ENCODE measurements around the gene PRRC2B. TPM values are rescaled to one million over a fixed set of nuclear protein-coding genes. Genes with fewer than 3 reads are reported as not detected.
A peak's percentile ranks its signal among the peaks of the same experiment; 100 is the strongest.

PRRC2B gene
- total and polyA plus RNA-seq, 4 donors: 10.3 to 44.3 (median 27.0) TPM

- no peaks in the 10 kb centered on the region for H3K9me3 ChIP-seq (ENCODE audit: control insufficient read depth in 4 of 4, low read length in 3 of 4)
- H3K27ac ChIP-seq (ENCODE audit: low read depth in 1 of 2, low read length in 2 of 2): peak overlapping the region in 1 of 2 donors; percentile 64
- H3K9ac ChIP-seq (ENCODE audit: low read depth in 1 of 2, low read length in 2 of 2): no peak overlapping the region
- H3K36me3 ChIP-seq (ENCODE audit: control insufficient read depth in 4 of 4, insufficient read depth in 3 of 4, low read depth in 1 of 4, low read length in 3 of 4): no peaks in the 10 kb centered on the region
- peaks cover 34 to 62% (median 52%) of the 10 kb centered on the region in 4 donors for H3K4me1 ChIP-seq (ENCODE audit: control insufficient read depth in 4 of 4, insufficient read depth in 4 of 4, low read length in 3 of 4)
- no peak overlapping the region for H3K4me3 ChIP-seq (ENCODE audit: low read depth in 1 of 3, low read length in 3 of 3)
- H3K27me3 ChIP-seq (ENCODE audit: control insufficient read depth in 4 of 4, insufficient read depth in 4 of 4, low read length in 3 of 4): no peaks in the 10 kb centered on the region
- no peak for DNase-seq (ENCODE audit: low spot score)
- 87% methylated on average over 12 of the region's 12 CpGs for WGBS
- TF ChIP-seq RAD21 (IDR thresholded peaks at IDR 0.05): no peak
- no peak for TF ChIP-seq TAF1 (conservative IDR thresholded peaks at IDR 0.05)
Measured at GRCh38 chr9:131419716-131420115, 25.8 kb downstream of the PRRC2B start.

GRCh38 chr9:131420980-131421624, 27.2 kb downstream of the PRRC2B start:
- WGBS: 29% methylated on average over 13 of the region's 13 CpGs
- H3K27ac ChIP-seq (ENCODE audit: low read depth in 1 of 2, low read length in 2 of 2): peak overlapping the region; percentile 15 to 16
- H3K4me3 ChIP-seq (ENCODE audit: low read depth in 1 of 3, low read length in 3 of 3): no peak overlapping the region
- no peak overlapping the region for H3K9ac ChIP-seq (ENCODE audit: low read depth in 1 of 2, low read length in 2 of 2)
- no peaks in the 10 kb centered on the region for H3K36me3 ChIP-seq (ENCODE audit: control insufficient read depth in 4 of 4, insufficient read depth in 3 of 4, low read depth in 1 of 4, low read length in 3 of 4)
- H3K9me3 ChIP-seq (ENCODE audit: control insufficient read depth in 4 of 4, low read length in 3 of 4): no peaks in the 10 kb centered on the region
- no peaks in the 10 kb centered on the region for H3K27me3 ChIP-seq (ENCODE audit: control insufficient read depth in 4 of 4, insufficient read depth in 4 of 4, low read length in 3 of 4)
- no peak for DNase-seq (ENCODE audit: low spot score)
- TF ChIP-seq RXRA (IDR thresholded peaks at IDR 0.05) (peak in 1 of 2 donors; percentile 40), REST (IDR thresholded peaks at IDR 0.05) (no peak), HNF4A (conservative IDR thresholded peaks at IDR 0.05) (peak in 1 of 2 donors; percentile 24), FOXA1 (IDR thresholded peaks at IDR 0.05) (no peak), ZBTB33 (IDR thresholded peaks at IDR 0.05) (no peak), GABPA (IDR thresholded peaks at IDR 0.05 in 1 of 2, conservative IDR thresholded peaks at IDR 0.05 in 1 of 2) (no peak), MAX (IDR thresholded peaks at IDR 0.05) (peak; percentile 23), RAD21 (IDR thresholded peaks at IDR 0.05) (peak; percentile 40 to 49), TAF1 (conservative IDR thresholded peaks at IDR 0.05) (no peak), CTCF (IDR thresholded peaks at IDR 0.05; ENCODE audit: low read depth, low read length, missing input control) (no peak), JUND (IDR thresholded peaks at IDR 0.05) (no peak), NR2F2 (IDR thresholded peaks at IDR 0.05) (no peak), ATF3 (IDR thresholded peaks at IDR 0.05) (no peak), FOXA2 (IDR thresholded peaks at IDR 0.05) (no peak), YY1 (IDR thresholded peaks at IDR 0.05) (peak; percentile 21), EGR1 (IDR thresholded peaks at IDR 0.05; ENCODE audit: low read depth in 2 of 2) (no peak), SP1 (IDR thresholded peaks at IDR 0.05) (no peak), HNF4G (IDR thresholded peaks at IDR 0.05) (no peak)
- H3K4me1 ChIP-seq (ENCODE audit: control insufficient read depth in 4 of 4, insufficient read depth in 4 of 4, low read length in 3 of 4): peaks cover 33 to 62% (median 52%) of the 10 kb centered on the region in 4 donors

All from liver (tissue), 9 donors.